ENCODE results near the gene NEU4. TPM values are rescaled to one million over a fixed set of nuclear protein-coding genes. Genes with fewer than 3 reads are reported as not detected.

Gene NEU4
- total RNA-seq, 1 donor from 2014 or later = not detected

GRCh38 chr2:241855245-241855887 is 46.4 kb downstream of the NEU4 start:
- no peak overlapping the region for H3K4me3 Mint-ChIP-seq (ENCODE audit: unreplicated experiment)
- no peak for DNase-seq (ENCODE audit: extremely low spot score, unreplicated experiment)
- peaks cover 1% of the 10 kb centered on the region for H3K4me1 Mint-ChIP-seq (ENCODE audit: unreplicated experiment)
- TF ChIP-seq CTCF (IDR thresholded peaks at IDR 0.05) = no peak
- H3K27me3 Mint-ChIP-seq (ENCODE audit: unreplicated experiment) = no peaks in the 10 kb centered on the region
- H3K27ac Mint-ChIP-seq (ENCODE audit: unreplicated experiment) = no peak overlapping the region
- H3K9me3 Mint-ChIP-seq (ENCODE audit: unreplicated experiment) = no peaks in the 10 kb centered on the region
- H3K36me3 Mint-ChIP-seq (ENCODE audit: unreplicated experiment) = no peaks in the 10 kb centered on the region

GRCh38 chr2:241855888-241856422 is 47.0 kb downstream of the NEU4 start:
- Mint-ChIP-seq H3K9me3 (ENCODE audit: unreplicated experiment) (no peaks in the 10 kb centered on the region), H3K27ac (ENCODE audit: unreplicated experiment) (no peak overlapping the region), H3K4me1 (ENCODE audit: unreplicated experiment) (peaks cover 1% of the 10 kb centered on the region), H3K27me3 (ENCODE audit: unreplicated experiment) (no peaks in the 10 kb centered on the region), H3K4me3 (ENCODE audit: unreplicated experiment) (no peak overlapping the region), H3K36me3 (ENCODE audit: unreplicated experiment) (no peaks in the 10 kb centered on the region)
- TF ChIP-seq CTCF (IDR thresholded peaks at IDR 0.05) = no peak
- no peak for DNase-seq (ENCODE audit: extremely low spot score, unreplicated experiment)

GRCh38 chr2:241857041-241857541 is 48.1 kb downstream of the NEU4 start:
- Mint-ChIP-seq H3K9me3 (ENCODE audit: unreplicated experiment) (no peaks in the 10 kb centered on the region), H3K4me3 (ENCODE audit: unreplicated experiment) (no peak overlapping the region), H3K27me3 (ENCODE audit: unreplicated experiment) (no peaks in the 10 kb centered on the region), H3K36me3 (ENCODE audit: unreplicated experiment) (no peaks in the 10 kb centered on the region), H3K4me1 (ENCODE audit: unreplicated experiment) (peaks cover 1% of the 10 kb centered on the region), H3K27ac (ENCODE audit: unreplicated experiment) (no peak overlapping the region)
- no peak for TF ChIP-seq CTCF (IDR thresholded peaks at IDR 0.05)
- no peak for DNase-seq (ENCODE audit: extremely low spot score, unreplicated experiment)

GRCh38 chr2:241857572-241858121 is 48.7 kb downstream of the NEU4 start:
- Mint-ChIP-seq H3K9me3 (ENCODE audit: unreplicated experiment) (no peaks in the 10 kb centered on the region), H3K27ac (ENCODE audit: unreplicated experiment) (no peak overlapping the region), H3K4me1 (ENCODE audit: unreplicated experiment) (peaks cover 1% of the 10 kb centered on the region), H3K4me3 (ENCODE audit: unreplicated experiment) (no peak overlapping the region), H3K27me3 (ENCODE audit: unreplicated experiment) (peaks cover 4% of the 10 kb centered on the region), H3K36me3 (ENCODE audit: unreplicated experiment) (no peaks in the 10 kb centered on the region)
- DNase-seq (ENCODE audit: extremely low spot score, unreplicated experiment) = no peak
- TF ChIP-seq CTCF (IDR thresholded peaks at IDR 0.05) = no peak
